GM18868 (cell line): ENCODE measurements around the gene DSCAM.
"Not testable (repeated sequence)": the region's sequence is repeated elsewhere in the genome, so short reads cannot be mapped to it uniquely, and the experiment has no call there.

ENCODE experiments used
- ATAC-seq: cut with Tn5 transposase; IDR thresholded peaks from one replicate; pipeline ENCODE4 v1.9.1; 2021; ENCODE audit warnings: mild to moderate bottlenecking, moderate library complexity; ENCODE audit not compliant: unreplicated experiment

Gene DSCAM

DNA sequence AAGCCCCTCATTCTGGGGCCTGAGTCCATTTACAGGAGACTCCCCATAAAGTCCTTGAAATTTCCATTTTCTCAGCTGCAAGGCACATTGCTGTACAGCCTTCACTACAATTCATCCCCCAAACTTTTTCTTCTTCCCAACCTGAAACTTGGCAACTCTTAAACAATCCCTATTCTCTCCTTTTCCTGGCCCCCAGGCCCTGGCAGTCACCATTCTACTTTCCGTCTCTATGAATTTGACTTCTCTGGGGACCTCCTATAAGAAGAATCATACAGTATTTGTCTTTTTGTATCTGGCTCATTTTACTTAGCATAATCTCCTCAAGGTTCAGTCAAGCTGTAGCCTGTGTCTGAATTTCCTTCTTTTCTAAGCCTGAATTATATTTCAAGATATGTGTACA, 646.8 kb downstream of the DSCAM start:
- no peak for ATAC-seq

- no peak for ATAC-seq
Measured at GRCh38 chr21:40194185-40194980, 652.6 kb downstream of the DSCAM start.

DNA sequence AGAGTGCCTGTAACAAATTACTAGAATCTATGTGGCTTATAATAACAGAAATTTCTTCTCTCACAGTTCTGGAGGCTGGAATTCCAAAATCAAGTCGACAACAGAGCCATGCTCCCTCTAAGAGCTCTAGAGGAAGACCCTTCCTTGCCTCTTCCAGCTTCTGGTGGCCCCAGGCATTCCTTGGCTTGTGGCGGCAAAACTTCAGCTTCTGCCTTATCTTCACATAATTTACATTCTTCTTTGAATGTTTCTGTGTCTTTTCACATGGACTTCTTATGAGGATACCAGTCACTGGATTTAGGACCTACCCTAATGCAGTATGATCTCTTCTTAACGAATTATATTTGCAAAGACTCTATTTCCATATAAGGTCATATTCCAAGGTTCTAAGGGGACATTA, 655.3 kb downstream of the DSCAM start:
- ATAC-seq, result no peak

DNA sequence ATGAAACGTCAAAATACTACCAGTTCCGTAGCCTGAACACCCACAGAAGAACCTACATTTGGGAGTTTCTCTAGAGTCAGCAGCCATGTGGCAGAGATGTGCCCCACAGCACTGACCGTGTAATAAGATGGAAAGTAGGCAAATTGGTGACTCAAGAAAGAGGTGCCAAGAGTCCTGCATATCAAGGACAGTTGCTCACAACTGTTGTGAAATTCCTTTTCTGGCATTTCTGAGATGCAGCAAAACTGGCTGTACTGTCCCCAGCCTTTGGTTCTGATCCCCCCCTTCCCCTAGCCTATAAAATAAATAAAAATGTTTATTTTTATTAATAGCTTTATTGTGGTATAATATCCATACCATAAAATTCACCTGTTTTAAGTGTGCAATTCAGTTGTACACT, 655.8 kb downstream of the DSCAM start:
- ATAC-seq, result no peak

GRCh38 chr21:40187946-40188654, 658.9 kb downstream of the DSCAM start:
- ATAC-seq, result no peak

DNA sequence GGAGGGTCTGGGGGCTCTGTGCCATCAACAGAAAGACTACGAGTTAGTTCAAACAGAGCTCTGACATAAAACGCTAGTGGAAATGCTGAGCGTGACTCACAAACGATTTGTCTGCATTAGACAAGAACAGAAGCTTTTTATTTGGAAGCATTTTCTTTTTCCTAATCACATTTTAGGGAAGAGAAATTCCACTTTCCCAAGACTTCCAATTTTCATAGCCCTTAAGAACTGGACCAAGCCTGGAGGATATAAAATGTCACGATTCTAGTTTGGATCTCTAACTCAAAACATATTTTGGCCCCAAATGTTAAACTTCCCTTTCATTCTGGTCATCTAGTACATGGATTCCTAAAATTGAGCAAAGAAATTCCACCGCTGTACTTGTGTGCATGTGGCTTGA, 659.7 kb downstream of the DSCAM start:
- no peak for ATAC-seq

DNA sequence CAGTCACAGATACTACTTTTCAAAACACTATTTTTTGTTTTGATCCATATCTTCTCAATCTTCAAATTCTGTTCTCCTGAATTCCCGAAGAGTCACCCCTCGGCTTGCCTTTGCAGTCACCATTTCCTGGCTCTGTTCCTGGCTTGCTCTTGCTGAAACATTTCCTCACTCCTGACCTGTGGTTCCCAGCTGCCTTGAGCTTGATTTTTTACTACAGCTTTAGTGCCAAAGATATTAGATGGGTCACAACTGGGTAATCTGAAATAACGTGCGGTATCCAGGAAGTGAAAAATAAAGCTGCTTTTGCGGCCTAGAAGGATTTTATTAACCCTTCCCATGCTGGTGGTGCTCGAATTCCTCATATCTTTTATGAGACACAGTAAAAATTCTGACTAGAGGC, 660.9 kb downstream of the DSCAM start:
- no peak for ATAC-seq

GRCh38 chr21:40185208-40185607, 661.8 kb downstream of the DSCAM start:
- ATAC-seq, result no peak

DNA sequence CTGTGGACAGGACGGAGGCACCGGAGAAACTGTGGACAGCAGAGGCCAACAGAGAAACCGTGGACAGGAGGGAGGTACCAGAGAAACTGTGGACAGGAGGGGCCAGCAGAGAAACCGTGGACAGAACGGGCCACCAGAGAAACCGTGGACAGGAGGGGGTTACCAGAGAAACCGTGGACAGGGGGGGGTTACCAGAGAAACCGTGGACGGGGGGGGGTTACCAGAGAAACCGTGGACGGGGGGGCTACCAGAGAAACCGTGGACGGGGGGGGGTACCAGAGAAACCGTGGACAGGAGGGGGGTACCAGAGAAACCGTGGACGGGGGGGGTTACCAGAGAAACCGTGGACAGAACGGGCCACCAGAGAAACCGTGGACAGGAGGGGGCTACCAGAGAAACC, 664.5 kb downstream of the DSCAM start:
- not testable (repeated sequence) for ATAC-seq

- no peak for ATAC-seq
Measured at GRCh38 chr21:40179166-40179565, 667.8 kb downstream of the DSCAM start.

DNA sequence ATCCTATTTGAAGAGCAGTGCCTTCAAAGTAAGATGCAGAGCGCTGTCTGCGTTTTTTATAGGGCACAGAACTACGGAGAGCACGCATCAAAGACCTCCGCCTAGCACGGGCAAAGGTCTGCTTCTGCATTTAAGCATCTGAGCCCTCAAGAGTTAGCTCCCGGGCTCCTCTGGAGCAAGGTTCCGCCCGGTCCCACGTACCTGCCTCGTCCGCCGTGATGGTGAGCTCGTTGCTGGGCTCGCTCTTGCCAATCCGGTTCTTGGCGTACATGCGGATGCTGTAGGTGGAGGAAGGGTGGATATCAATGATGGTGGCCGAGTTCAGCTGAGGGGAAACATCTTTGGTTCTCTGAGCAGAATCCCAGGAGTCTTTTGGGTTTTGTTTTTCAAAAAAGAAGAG, 668.2 kb downstream of the DSCAM start:
- no peak for ATAC-seq

DNA sequence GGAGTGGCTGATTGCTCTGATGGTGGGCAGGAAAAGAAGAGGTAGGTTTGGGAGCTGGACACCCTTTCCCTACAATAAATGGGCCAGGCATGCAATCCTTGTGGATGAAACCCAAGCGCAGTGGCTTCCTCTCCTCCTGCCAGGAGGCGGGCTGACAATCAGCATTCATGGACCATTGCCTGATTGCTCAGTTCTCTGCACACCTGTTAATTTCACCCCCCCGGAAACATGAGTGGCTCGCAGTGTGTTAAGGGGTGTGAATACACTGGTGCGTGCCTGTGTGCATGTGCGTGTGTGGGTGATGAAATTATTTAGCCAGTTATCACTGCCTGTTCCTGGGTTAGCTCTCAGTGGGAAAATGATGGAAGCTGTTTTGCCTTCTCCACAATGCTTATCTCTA, 669.0 kb downstream of the DSCAM start:
- ATAC-seq, result no peak

DNA sequence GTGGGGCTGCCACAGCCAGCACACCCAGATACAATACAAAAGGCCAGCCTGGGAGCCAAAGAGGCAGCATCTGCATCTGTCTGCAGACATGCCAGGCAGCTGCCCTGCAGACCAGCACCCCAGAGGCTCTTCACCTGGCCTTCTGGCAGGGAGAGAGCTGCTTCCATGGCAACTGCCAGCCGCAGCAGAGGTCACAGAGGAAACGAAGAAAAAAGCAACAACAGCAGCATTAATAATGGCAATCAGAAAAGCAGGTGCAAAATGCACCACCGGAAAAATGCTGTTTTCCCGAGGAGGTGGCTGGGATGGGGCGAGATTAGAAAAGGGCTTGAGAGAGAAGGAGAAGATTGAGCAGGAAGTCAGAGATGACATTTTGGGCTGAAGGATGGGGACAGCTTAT, 670.2 kb downstream of the DSCAM start:
- ATAC-seq, result no peak

- no peak for ATAC-seq
Measured at GRCh38 chr21:40173816-40174215, 673.1 kb downstream of the DSCAM start.

DNA sequence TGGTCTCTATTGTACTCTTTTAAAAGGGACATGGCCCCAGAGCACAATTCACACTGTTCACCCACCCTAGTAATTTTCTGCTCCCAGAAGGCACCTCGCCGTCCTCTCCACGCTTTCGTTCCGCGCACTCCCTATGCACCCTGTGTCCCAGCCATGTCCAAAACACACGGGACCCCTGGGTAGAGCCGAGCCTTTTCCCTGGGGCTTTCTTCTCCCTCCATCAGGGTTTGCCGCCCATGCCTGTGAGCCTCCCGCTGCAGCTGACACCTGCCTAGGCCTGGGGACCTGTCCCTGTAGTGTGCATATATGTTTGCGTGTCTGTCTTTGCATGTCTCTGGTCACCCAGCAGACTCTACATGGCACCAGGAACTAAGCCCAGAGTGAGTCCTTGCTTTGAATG, 677.0 kb downstream of the DSCAM start:
- ATAC-seq, result no peak

DNA sequence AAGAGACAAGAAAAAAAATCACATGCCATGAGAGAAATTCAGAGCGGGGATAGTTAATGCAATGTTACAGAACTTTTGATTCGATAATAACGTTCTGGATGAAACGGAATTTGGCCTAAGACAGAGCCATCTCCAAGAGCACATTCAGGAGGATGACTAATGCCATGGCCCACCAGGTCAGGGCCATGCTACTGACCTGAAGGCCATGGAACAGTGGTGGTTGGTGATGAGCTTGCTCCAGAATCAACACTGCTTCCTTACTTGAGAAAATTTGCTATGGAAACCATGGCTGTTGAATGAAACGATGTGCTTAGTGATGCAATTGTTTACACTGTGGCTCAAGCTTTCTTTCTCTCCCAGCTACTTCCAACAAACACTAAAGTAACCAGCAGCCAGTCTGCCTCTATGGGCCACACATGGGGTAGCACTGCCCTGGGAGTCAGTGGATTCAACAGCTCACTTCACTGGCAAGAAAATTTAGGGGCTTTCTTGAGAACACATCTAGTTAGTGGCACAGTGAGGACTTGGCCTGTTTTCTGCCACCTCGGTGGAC, 680.6 kb downstream of the DSCAM start:
- ATAC-seq, result no peak

- ATAC-seq, result no peak
Measured at GRCh38 chr21:40165773-40166070, 681.2 kb downstream of the DSCAM start.

DNA sequence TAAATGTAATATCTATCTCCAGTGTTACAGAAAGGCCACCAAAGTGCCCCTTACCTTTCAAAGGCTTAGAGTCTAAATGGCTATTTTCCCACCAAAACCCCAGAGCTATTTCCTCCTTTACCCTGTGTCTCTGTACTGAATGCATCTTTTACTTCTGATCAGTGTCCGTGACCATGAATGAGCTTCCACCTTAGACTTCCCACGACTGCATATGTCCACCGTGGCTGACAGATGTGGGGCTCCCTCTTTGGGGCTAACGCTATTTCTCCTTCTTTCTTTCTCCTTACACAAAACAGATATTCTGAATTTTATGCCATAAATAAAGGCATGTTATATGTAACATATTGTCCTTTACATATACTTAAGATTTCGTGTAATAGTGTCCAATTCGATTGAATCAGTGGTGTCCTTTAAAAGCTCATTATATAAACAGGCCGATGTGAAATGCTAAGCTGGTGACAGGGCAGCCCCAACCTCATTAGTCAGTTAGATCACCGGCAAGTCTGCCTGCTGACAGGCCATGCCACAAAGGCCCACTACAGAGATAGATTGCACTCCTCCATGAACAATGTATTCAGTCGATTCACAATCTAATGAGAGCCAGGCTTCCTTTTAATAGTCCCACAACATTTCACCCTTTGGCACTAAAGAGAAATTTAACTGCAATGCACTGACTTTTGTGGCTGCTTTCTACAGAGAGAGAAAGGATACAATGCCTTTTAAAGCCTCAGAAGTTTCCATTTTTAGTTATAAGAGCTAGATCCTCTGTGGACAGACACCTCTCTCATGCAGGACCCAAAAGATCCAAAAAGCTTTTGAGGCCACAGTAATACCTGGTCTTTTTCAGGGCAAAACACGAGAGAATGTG, 681.8 kb downstream of the DSCAM start:
- ATAC-seq, result no peak

DNA sequence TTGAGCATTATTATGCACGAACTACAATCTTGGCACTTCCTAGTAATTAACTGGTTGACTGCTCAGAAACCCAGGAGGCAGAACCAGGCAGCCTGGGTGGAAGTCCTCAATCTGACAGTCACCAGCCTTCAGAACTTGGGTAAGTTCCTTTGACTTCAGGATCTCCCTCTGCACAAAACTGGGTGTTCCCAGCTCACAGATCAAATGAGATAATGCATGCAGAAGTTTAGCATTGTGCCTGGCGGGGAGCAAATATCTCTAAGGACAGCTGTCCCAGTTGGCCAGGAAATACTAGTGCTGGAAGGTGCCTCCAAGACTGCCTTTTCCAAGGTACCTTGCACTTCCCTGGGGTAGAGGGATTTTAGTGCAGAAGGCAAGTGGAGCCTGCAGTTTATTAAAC, 684.9 kb downstream of the DSCAM start:
- ATAC-seq, result no peak

GRCh38 chr21:40160911-40161310, 686.0 kb downstream of the DSCAM start:
- no peak for ATAC-seq

- no peak for ATAC-seq
Measured at GRCh38 chr21:40158366-40158765, 688.6 kb downstream of the DSCAM start.
